HCT116 (cell line): ENCODE measurements around the gene RAB25. TPM values are rescaled to one million over a fixed set of nuclear protein-coding genes. Genes with fewer than 3 reads are reported as not detected.

Experiments used
- ATAC-seq: fragments of 200-7000 bp; cut with Tn5 transposase; 2 replicates; pipeline ENCODE4 v1.9.1; 2020; ENCODE audit warnings: mild to moderate bottlenecking, moderate library complexity
- BruUV-seq: library from RNA; stranded (reverse); fragments of 400-500 nt; replicated peaks from 2 replicates; lab custom pipeline; 2021; lab: Mats Ljungman, UMichigan
- CTCF ChIA-PET: fragments of 300-600 bp; sonication (Branson Sonifier 250); formaldehyde crosslinking; loops from one replicate; lab custom pipeline; 2021; ENCODE audit warnings: antibody characterized with exemption; lab: Charles Lee
- POLR2A ChIA-PET: fragments of 300-600, 350-600 bp; sonication (Branson Sonifier 250); formaldehyde crosslinking; loops from one replicate; lab custom pipeline; 2021; ENCODE audit warnings: antibody characterized with exemption; lab: Charles Lee
- RAD21 ChIA-PET, 2 experiments: fragments of 300-600 bp; sonication (Branson Sonifier 250); formaldehyde crosslinking; loops; one replicate each; lab custom pipeline; 2023; ENCODE audit warnings: low total read pairs in 2 of 2; ENCODE audit not compliant: uncharacterized antibody in 2 of 2, unreplicated experiment in 2 of 2, low non-redundant PET in 1 of 2; lab: Charles Lee
- DNase-seq: peaks from one replicate; pipeline ENCODE4 v3.0.0-alpha.2; 2010; ENCODE audit warnings: low read depth, low spot score
- H2AFZ ChIP-seq: fragments of 200-600 bp; shearing (Covaris generic), sonication (generic); 2 replicates; pipeline ENCODE4 v1.6.1; 2017; ENCODE audit warnings: low read depth, mixed run types, mixed read lengths, antibody characterized with exemption, low read length; ENCODE audit not compliant: poor library complexity, severe bottlenecking
- H3K27ac ChIP-seq: 2 replicates; pipeline ENCODE4 v1.5.1; 2012; ENCODE audit warnings: low read depth, low read length
- H3K27me3 ChIP-seq: fragments of 200-600 bp; sonication (generic); 2 replicates; pipeline ENCODE4 v1.6.1; 2016; ENCODE audit warnings: mixed run types, low read length, mixed read lengths; ENCODE audit not compliant: insufficient read depth
- H3K36me3 ChIP-seq, 2 experiments: fragments of 200-500 bp in 1 of 2; fragments of 200-600 bp in 1 of 2; sonication (Bioruptor generic) in 1 of 2; sonication (generic) in 1 of 2; 2 replicates each; pipeline versions ENCODE4 v1.5.1 to v1.6.1; 2014 to 2016; ENCODE audit warnings: low read length in 2 of 2, inconsistent platforms in 1 of 2, mixed read lengths in 1 of 2, mixed run types in 1 of 2; ENCODE audit not compliant: insufficient read depth in 2 of 2, control insufficient read depth in 1 of 2
- H3K4me1 ChIP-seq, 2 experiments: fragments of 200-600 bp in 1 of 2; sonication (generic) in 1 of 2; 2 replicates each; pipeline versions ENCODE4 v1.5.1 to v1.6.1; 2012 to 2017; ENCODE audit warnings: low read length in 2 of 2, inconsistent platforms in 1 of 2, mild to moderate bottlenecking in 1 of 2, mixed read lengths in 1 of 2, mixed run types in 1 of 2, moderate library complexity in 1 of 2; ENCODE audit not compliant: insufficient read depth in 2 of 2, control insufficient read depth in 1 of 2
- H3K4me2 ChIP-seq: fragments of 200-600 bp; sonication (generic); 2 replicates; pipeline ENCODE4 v1.6.1; 2017; ENCODE audit warnings: mixed run types, low read length, mixed read lengths
- H3K4me3 ChIP-seq, 2 experiments: fragments of 200-600 bp in 1 of 2; sonication (generic) in 1 of 2; replicated peaks in 1 of 2; 2 replicates each; pipeline ENCODE4 v1.5.1; 2011 to 2016; ENCODE audit warnings: low read length in 2 of 2, control low read depth in 1 of 2, low read depth in 1 of 2, mild to moderate bottlenecking in 1 of 2, mixed read lengths in 1 of 2, mixed run types in 1 of 2
- H3K79me2 ChIP-seq: fragments of 200-600 bp; sonication (generic); 2 replicates; pipeline ENCODE4 v1.6.1; 2017; ENCODE audit warnings: mild to moderate bottlenecking, mixed run types, low read length, moderate library complexity, mixed read lengths; ENCODE audit not compliant: insufficient read depth
- H3K9ac ChIP-seq: fragments of 200-600 bp; sonication (generic); 2 replicates; pipeline ENCODE4 v1.6.1; 2016; ENCODE audit warnings: low read length, mixed read lengths
- H3K9me2 ChIP-seq: fragments of 200-600 bp; sonication (generic), shearing (Covaris generic); 2 replicates; pipeline ENCODE4 v1.6.1; 2017; ENCODE audit warnings: mixed run types, mild to moderate bottlenecking, moderate library complexity; ENCODE audit not compliant: insufficient read depth
- H3K9me3 ChIP-seq, 2 experiments: fragments of 200-500 bp in 1 of 2; fragments of 200-600 bp in 1 of 2; sonication (Bioruptor generic) in 1 of 2; sonication (generic) in 1 of 2; 2 replicates each; pipeline ENCODE4 v1.6.1; 2014 to 2017; ENCODE audit warnings: low read length in 2 of 2, mixed read lengths in 2 of 2, inconsistent platforms in 1 of 2, low read depth in 1 of 2, mild to moderate bottlenecking in 1 of 2, mixed run types in 1 of 2, moderate library complexity in 1 of 2; ENCODE audit not compliant: control insufficient read depth in 1 of 2, insufficient read depth in 1 of 2
- H4K20me1 ChIP-seq: fragments of 200-600 bp; sonication (generic), shearing (Covaris generic); 2 replicates; pipeline ENCODE4 v1.6.1; 2017; ENCODE audit warnings: mixed run types, mild to moderate bottlenecking, moderate library complexity; ENCODE audit not compliant: insufficient read depth
- CEBPB ChIP-seq: IDR thresholded peaks from 2 replicates; pipeline ENCODE4 v1.6.1; 2012; ENCODE audit warnings: low read depth
- EGR1 ChIP-seq: IDR thresholded peaks from 2 replicates; pipeline ENCODE4 v1.6.1; 2012; ENCODE audit warnings: low read depth
- ELF1 ChIP-seq: IDR thresholded peaks from 2 replicates; pipeline ENCODE4 v1.6.1; 2012; ENCODE audit warnings: low read depth, borderline replicate concordance
- EZH2 ChIP-seq: fragments of 200-600 bp; sonication (generic); IDR thresholded peaks from 2 replicates; pipeline ENCODE4 v1.6.1; 2017; ENCODE audit warnings: antibody characterized with exemption, mixed run types
- EZH2phosphoT487 ChIP-seq: fragments of 200-600 bp; IDR thresholded peaks from 2 replicates; pipeline ENCODE4 v1.6.1; 2018; ENCODE audit warnings: antibody characterized with exemption, borderline replicate concordance
- FOSL1 ChIP-seq: IDR thresholded peaks from 2 replicates; pipeline ENCODE4 v1.6.1; 2012; ENCODE audit warnings: low read depth
- JUND ChIP-seq: IDR thresholded peaks from 2 replicates; pipeline ENCODE4 v1.6.1; 2012
- POLR2AphosphoS5 ChIP-seq: IDR thresholded peaks from 2 replicates; pipeline ENCODE4 v1.6.1; 2011; ENCODE audit warnings: mild to moderate bottlenecking, low read depth, low read length, moderate library complexity
- SIN3A ChIP-seq: IDR thresholded peaks from 2 replicates; pipeline ENCODE4 v1.6.1; 2012; ENCODE audit warnings: low read depth
- ZBTB33 ChIP-seq: IDR thresholded peaks from 2 replicates; pipeline ENCODE4 v1.6.1; 2011; ENCODE audit warnings: mild to moderate bottlenecking, low read length, moderate library complexity; ENCODE audit not compliant: insufficient replicate concordance; ENCODE audit errors: extremely low read depth
- intact Hi-C: fragments of 100-400 bp; cut with micrococcal nuclease; formaldehyde crosslinking; loops from 2 replicates; pipeline ENCODE4 v1.10.0; 2022
- total RNA-seq: library from RNA; stranded (reverse); gene quantifications from one replicate; pipeline ENCODE4 v1.2.1, GENCODE V29; 2021; ENCODE audit not compliant: unreplicated experiment
- TF ChIP-seq, protein P1 (sequence below): IDR thresholded peaks from 2 replicates; pipeline ENCODE4 v1.6.1; 2012; ENCODE audit warnings: low read depth

RAB25 gene
- total RNA-seq, 1 experiment from 2014 or later: 142 TPM

GRCh38 chr1:156101880-156102279, 40.9 kb downstream of the RAB25 start:
- BruUV-seq: no TSS peak
- Histone ChIP-seq H3K9me2 (no peaks in the 10 kb centered on the region), H3K9me3 (no peaks in the 10 kb centered on the region), H3K36me3 (no peaks in the 10 kb centered on the region), H4K20me1 (no peaks in the 10 kb centered on the region), H3K4me2 (peak overlapping the region; percentile 89), H2AFZ (no peak overlapping the region), H3K4me3 (no peak overlapping the region), H3K27ac (peak overlapping the region; percentile 96; the same call in 1 of the 2 replicates), H3K9ac (peak overlapping the region; percentile 14; the same call in 1 of the 2 replicates), H3K4me1 (peaks cover 66 to 96% of the 10 kb centered on the region in 2 experiments), H3K27me3 (no peaks in the 10 kb centered on the region), H3K79me2 (0 out of 2 replicates have a peak, but pooled peaks cover 3% of the 10 kb centered on the region)
- intact Hi-C loops: no loop called here
- POLR2A ChIA-PET: interaction anchor here (0.7 to 4.5 kb wide), 4 partner anchors 12 to 303 kb away, joined by 3 to 28 read pairs (median 16); partner anchors contain the start of gene LMNA
- RAD21 ChIA-PET: interaction anchor here in 1 of 2 experiments (1.9 kb wide), 1 partner anchor 28 kb away, joined by 9 read pairs; no protein-coding TSS in a partner anchor
- DNase-seq (no peak), ATAC-seq (no peak)
- CTCF ChIA-PET: interaction anchor here (2.4 to 2.6 kb wide), 2 partner anchors 24 to 28 kb away, joined by 11 to 13 read pairs; no protein-coding TSS in a partner anchor
- TF ChIP-seq ELF1 (no peak), CEBPB (no peak), JUND (no peak), SIN3A (no peak), EGR1 (no peak), POLR2AphosphoS5 (no peak), EZH2phosphoT487 (no peak), FOSL1 (no peak), ZBTB33 (no peak), EZH2 (no peak)
- TF ChIP-seq, protein P1, sequence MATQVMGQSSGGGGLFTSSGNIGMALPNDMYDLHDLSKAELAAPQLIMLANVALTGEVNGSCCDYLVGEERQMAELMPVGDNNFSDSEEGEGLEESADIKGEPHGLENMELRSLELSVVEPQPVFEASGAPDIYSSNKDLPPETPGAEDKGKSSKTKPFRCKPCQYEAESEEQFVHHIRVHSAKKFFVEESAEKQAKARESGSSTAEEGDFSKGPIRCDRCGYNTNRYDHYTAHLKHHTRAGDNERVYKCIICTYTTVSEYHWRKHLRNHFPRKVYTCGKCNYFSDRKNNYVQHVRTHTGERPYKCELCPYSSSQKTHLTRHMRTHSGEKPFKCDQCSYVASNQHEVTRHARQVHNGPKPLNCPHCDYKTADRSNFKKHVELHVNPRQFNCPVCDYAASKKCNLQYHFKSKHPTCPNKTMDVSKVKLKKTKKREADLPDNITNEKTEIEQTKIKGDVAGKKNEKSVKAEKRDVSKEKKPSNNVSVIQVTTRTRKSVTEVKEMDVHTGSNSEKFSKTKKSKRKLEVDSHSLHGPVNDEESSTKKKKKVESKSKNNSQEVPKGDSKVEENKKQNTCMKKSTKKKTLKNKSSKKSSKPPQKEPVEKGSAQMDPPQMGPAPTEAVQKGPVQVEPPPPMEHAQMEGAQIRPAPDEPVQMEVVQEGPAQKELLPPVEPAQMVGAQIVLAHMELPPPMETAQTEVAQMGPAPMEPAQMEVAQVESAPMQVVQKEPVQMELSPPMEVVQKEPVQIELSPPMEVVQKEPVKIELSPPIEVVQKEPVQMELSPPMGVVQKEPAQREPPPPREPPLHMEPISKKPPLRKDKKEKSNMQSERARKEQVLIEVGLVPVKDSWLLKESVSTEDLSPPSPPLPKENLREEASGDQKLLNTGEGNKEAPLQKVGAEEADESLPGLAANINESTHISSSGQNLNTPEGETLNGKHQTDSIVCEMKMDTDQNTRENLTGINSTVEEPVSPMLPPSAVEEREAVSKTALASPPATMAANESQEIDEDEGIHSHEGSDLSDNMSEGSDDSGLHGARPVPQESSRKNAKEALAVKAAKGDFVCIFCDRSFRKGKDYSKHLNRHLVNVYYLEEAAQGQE: no peak
